NCI-H2227 (cell line): Measurements from ENCODE around the gene OR8D1.

ENCODE experiments used
- DNase-seq: peaks from one replicate; lab custom pipeline; 2025; ENCODE audit not compliant: unreplicated experiment; lab: John Stamatoyannopoulos, UW

The OR8D1 gene

DNA sequence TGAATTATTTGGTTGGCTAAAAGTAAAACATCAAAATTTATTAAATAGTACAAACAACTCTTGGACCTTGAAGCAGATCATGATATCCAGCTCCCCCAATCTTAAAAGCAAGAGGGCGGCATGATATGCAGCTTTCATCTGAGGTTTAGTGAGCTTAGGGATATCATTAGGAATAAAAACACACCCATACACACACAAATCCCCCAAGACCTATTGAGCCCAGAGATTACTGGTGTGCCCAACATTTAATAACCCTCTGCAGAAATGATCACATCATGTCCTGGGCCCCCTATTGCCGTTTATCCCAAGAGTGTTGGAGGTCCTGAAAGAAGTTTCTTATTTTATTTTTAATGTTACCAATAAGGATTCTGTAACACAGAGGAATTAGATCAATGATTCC, at the start of gene OR8D1:
Gene OR8D1 (minus strand): TSS at position 101 of the 400 bp plus-strand sequence. CDS start 3,183 bp downstream, outside the sequence.
- DNase-seq = no peak

GRCh38 chr11:124359566-124359965, 45.8 kb upstream of the OR8D1 start:
- DNase-seq = no peak

GRCh38 chr11:124346311-124346955, 32.7 kb upstream of the OR8D1 start:
- DNase-seq = no peak

DNA sequence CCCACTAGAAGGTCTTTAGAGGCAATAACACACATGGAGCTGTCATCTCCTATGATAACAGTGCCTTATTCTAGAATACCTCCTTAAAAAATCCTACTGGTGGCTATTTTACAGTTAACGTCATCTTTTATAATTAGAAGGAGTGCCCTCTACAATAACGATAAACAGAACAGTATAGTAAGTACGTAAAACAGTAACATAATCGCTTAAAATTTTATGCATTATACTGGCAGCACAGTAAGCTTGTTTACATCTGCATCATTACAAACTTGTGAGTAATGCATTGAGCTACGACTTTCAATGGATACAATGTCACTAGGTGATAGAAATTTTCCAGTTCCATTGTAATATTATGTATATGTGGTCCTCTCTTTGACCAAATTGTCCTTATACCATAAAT, 30.6 kb upstream of the OR8D1 start:
- DNase-seq = no peak

- no peak for DNase-seq
Observed at GRCh38 chr11:124340142-124340447, 26.3 kb upstream of the OR8D1 start.

GRCh38 chr11:124339396-124340141, 25.8 kb upstream of the OR8D1 start:
- no peak for DNase-seq

GRCh38 chr11:124331873-124332272, 18.1 kb upstream of the OR8D1 start:
- no peak for DNase-seq

- DNase-seq = no peak
Observed at GRCh38 chr11:124329787-124330478, 16.2 kb upstream of the OR8D1 start.

DNA sequence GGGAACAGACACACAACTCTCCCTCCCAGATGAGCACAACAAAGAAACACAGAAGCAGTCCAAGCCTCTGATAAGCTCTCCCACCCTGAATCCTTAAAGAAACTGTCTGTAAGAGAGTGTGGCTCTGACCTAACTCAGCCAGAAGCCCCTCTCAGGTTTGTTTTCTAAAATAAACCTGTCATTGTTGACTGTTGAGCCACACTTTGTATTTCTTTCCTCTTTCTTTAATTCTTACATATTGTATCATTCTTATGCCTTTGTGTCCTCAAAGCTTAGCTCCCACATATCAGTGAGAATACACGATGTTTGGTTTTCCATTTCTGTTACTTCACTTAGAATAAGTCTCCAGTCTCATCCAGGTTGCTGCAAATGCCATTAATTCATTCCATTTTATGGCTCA, 14.0 kb upstream of the OR8D1 start:
- DNase-seq = no peak

- DNase-seq = no peak
Observed at GRCh38 chr11:124322356-124322755, 8.6 kb upstream of the OR8D1 start.

- no peak for DNase-seq
Observed at GRCh38 chr11:124320097-124320496, 6.3 kb upstream of the OR8D1 start, which contains the start of gene OR8D2. TSS of gene OR8D2 (minus strand) at chr11:124320197. CDS start at chr11:124320197, 0 bp downstream.

GRCh38 chr11:124315052-124315451, 1.3 kb upstream of the OR8D1 start:
- no peak for DNase-seq

GRCh38 chr11:124313131-124313530, 618 bp downstream of the OR8D1 start:
- DNase-seq = no peak

GRCh38 chr11:124311670-124312069, 2.1 kb downstream of the OR8D1 start:
- DNase-seq = no peak

GRCh38 chr11:124311269-124311668, 2.5 kb downstream of the OR8D1 start:
- DNase-seq = no peak

DNA sequence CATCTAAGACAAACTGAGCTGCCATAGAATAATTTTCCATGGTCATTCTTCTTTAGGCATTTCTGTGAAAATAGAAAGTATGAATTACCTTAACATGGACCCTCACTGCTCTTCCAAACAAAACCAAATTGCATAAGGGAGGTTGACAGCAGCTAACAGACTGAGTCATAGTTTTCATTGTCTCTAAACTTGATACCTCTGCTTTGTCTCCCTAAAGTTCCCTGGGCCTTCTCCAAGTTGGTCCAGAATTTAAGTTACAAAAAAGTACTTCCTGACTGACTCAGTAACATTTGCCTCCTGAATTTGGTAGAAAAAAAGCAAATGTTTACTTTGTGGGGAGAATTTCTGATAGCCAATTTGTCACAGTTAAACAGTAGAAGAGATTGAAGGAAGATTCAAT, 3.0 kb downstream of the OR8D1 start:
- DNase-seq = no peak

DNA sequence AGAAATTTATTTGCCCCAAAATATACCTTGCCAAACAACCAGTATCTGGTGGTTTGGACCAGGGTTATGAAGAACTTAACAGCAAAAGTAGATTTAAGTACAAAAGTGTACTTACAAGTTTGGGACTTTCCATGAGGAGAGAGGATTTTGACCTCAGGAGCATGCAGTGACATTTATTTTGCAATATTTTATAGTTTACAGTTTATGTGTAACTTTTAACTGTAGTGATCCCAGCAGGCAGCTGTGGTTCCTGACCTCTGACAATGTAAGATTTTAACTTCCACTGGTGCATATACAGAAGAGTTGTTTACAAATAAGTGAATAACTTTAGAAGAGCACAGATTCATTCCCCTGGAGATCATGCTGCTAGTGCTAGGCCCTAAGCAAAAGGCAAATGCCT, 6.7 kb downstream of the OR8D1 start:
- no peak for DNase-seq

DNA sequence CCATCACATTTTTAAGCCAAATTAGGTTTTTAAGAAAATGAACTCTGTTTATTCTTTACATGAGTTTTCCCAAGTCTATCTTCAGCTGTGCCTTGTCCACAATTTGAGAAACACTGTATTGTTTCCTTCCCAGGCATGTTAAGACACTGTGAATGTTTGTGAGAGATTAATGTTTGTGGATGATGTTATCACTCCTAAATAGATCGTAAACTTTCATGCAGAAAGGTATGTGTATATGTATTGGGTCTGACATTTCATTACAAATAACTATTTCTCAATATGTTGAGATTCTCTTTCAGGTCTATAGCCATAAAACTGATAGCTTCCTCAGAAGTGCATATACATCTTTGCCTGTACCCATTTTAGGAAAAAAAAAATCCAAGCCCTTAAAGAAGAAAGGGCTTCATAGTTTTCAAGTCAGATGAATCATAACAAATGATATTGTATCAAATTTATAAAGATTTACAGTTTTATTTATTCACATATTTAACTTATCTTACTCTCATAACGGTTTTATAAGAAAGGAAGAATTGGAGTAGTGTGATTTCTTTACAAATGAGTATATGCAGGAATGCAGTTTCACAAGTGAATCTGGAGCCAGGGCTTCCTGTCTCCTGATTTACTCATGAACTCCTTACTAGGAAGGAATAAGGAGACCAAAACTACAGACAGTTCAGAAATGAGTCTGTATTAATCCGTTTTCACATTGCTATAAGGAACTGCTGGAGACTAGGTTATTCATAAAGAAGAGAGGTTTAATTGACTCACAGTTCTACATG, 11.2 kb downstream of the OR8D1 start:
- no peak for DNase-seq

DNA sequence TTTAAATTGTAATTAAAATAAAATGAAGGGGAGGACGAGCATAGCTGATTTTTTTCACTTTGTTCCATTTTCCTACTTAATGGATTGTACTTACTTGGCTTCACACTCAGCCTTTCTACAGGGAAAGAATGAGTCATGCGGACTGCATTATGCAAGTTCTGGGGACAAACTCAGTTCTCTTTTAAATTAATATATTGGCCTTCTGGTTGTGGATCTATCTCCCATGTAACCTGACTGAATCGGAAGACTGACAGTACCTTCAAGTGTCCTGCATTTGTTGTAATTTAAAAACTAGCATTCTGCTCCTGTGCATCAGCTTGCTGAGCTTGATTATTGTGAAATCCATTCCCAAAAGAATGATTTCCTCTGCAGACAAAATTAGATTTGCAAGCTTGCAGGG, 12.2 kb downstream of the OR8D1 start:
- no peak for DNase-seq

- no peak for DNase-seq
Observed at GRCh38 chr11:124297921-124298320, 15.8 kb downstream of the OR8D1 start.

DNA sequence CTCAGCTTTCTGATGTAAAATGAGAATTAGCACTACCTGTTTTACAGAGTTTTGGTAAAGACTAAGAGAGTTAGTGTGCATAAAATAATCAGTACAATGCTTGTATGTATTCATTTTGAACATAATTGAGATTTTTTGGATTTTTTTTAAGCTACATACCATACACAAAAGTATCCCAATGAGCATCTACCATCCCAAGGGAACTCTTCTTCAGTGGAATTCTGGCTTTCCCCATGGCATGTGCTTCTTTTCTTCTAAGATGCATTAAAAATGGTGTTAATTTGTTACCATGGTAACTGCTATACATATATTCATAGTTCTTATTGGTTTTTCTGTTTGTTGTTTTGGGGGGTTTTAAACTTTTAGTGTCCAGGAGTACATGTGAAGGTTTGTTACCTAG, 17.7 kb downstream of the OR8D1 start:
- no peak for DNase-seq
